ENCODE results near the gene TAF7.

The TAF7 gene

GRCh38 chr5:141320225-141321169 is at the start of gene TAF7:
Gene TAF7 (minus strand): TSS chr5:141320784. CDS start chr5:141320044, 740 bp downstream.
- Histone ChIP-seq H3K36me3 (peaks cover 45% of the 10 kb centered on the region), H3K4me2 (peak within 1 kb of the TSS; percentile 69), H3K27ac (peak within 1 kb of the TSS; percentile 93), H3K9me3 (peaks cover 87% of the 10 kb centered on the region), H3K9ac (peak within 1 kb of the TSS; percentile 91), H3K4me1 (peaks cover 6% of the 10 kb centered on the region; the same call in 1 of the 2 replicates), H4K20me1 (no peaks in the 10 kb centered on the region), H3K4me3 (peak within 1 kb of the TSS; percentile 76), H3K27me3 (no peaks in the 10 kb centered on the region)
- TF ChIP-seq Cebpa-rat (IDR thresholded peaks at IDR 0.05), result no peak

GRCh38 chr5:141366016-141366896 is 45.7 kb upstream of the TAF7 start:
- H3K4me3 ChIP-seq, result no peak overlapping the region
- H4K20me1 ChIP-seq, result no peaks in the 10 kb centered on the region
- TF ChIP-seq Cebpa-rat (IDR thresholded peaks at IDR 0.05), result no peak
- no peak overlapping the region for H3K27ac ChIP-seq
- H3K9ac ChIP-seq, result no peak overlapping the region
- H3K9me3 ChIP-seq, result peaks cover 71% of the 10 kb centered on the region
- H3K27me3 ChIP-seq, result no peaks in the 10 kb centered on the region
- H3K4me2 ChIP-seq, result no peak overlapping the region
- no peaks in the 10 kb centered on the region for H3K36me3 ChIP-seq
- H3K4me1 ChIP-seq, result no peaks in the 10 kb centered on the region

- Histone ChIP-seq H3K27me3 (no peaks in the 10 kb centered on the region), H3K36me3 (no peaks in the 10 kb centered on the region), H3K9me3 (peaks cover 74% of the 10 kb centered on the region), H3K27ac (no peak within 1 kb of the TSS), H4K20me1 (no peaks in the 10 kb centered on the region), H3K4me2 (no peak within 1 kb of the TSS), H3K4me3 (no peak within 1 kb of the TSS), H3K9ac (no peak within 1 kb of the TSS), H3K4me1 (no peaks in the 10 kb centered on the region)
- no peak for TF ChIP-seq Cebpa-rat (IDR thresholded peaks at IDR 0.05)
These were observed 43.5 kb upstream of the TAF7 start, which contains the start of gene PCDHGA5 for GRCh38 chr5:141363952-141364660. Gene PCDHGA5 (plus strand): TSS chr5:141364162. CDS start chr5:141364331, 169 bp downstream.

GRCh38 chr5:141362719-141363118 is 42.1 kb upstream of the TAF7 start:
- Histone ChIP-seq H3K4me2 (no peak overlapping the region), H4K20me1 (no peaks in the 10 kb centered on the region), H3K4me3 (no peak overlapping the region), H3K9me3 (peaks cover 74% of the 10 kb centered on the region), H3K27ac (no peak overlapping the region), H3K4me1 (no peaks in the 10 kb centered on the region), H3K36me3 (no peaks in the 10 kb centered on the region), H3K27me3 (no peaks in the 10 kb centered on the region), H3K9ac (no peak overlapping the region)
- TF ChIP-seq Cebpa-rat (IDR thresholded peaks at IDR 0.05), result no peak

GRCh38 chr5:141360685-141361084 is 40.1 kb upstream of the TAF7 start:
- no peaks in the 10 kb centered on the region for H3K27me3 ChIP-seq

GRCh38 chr5:141359790-141360426 is 39.3 kb upstream of the TAF7 start, which contains the start of gene PCDHGB2:
Gene PCDHGB2 (plus strand): TSS chr5:141359994. CDS start chr5:141360136, 142 bp downstream.
- no peak within 1 kb of the TSS for H3K9ac ChIP-seq
- H4K20me1 ChIP-seq, result no peaks in the 10 kb centered on the region
- H3K27me3 ChIP-seq, result no peaks in the 10 kb centered on the region
- H3K36me3 ChIP-seq, result no peaks in the 10 kb centered on the region
- no peak within 1 kb of the TSS for H3K4me2 ChIP-seq
- peaks cover 78% of the 10 kb centered on the region for H3K9me3 ChIP-seq
- H3K27ac ChIP-seq, result no peak within 1 kb of the TSS
- peak within 1 kb of the TSS; percentile 44 for H3K4me3 ChIP-seq
- no peak for TF ChIP-seq Cebpa-rat (IDR thresholded peaks at IDR 0.05)
- no peaks in the 10 kb centered on the region for H3K4me1 ChIP-seq

More at GRCh38 chr5:141360685-141361084, 40.1 kb upstream of the TAF7 start:
- no peaks in the 10 kb centered on the region for H4K20me1 ChIP-seq
- H3K9me3 ChIP-seq, result peaks cover 78% of the 10 kb centered on the region
- no peak overlapping the region for H3K4me3 ChIP-seq
- no peak overlapping the region for H3K27ac ChIP-seq
- TF ChIP-seq Cebpa-rat (IDR thresholded peaks at IDR 0.05), result no peak
- no peaks in the 10 kb centered on the region for H3K36me3 ChIP-seq
- H3K9ac ChIP-seq, result no peak overlapping the region
- no peak overlapping the region for H3K4me2 ChIP-seq
- no peaks in the 10 kb centered on the region for H3K4me1 ChIP-seq

GRCh38 chr5:141356950-141357349 is 36.4 kb upstream of the TAF7 start:
- Histone ChIP-seq H3K9me3 (peaks cover 67% of the 10 kb centered on the region), H3K36me3 (no peaks in the 10 kb centered on the region), H4K20me1 (no peaks in the 10 kb centered on the region), H3K4me1 (no peaks in the 10 kb centered on the region), H3K4me2 (no peak overlapping the region), H3K9ac (no peak overlapping the region), H3K4me3 (no peak overlapping the region), H3K27me3 (no peaks in the 10 kb centered on the region), H3K27ac (no peak overlapping the region)
- no peak for TF ChIP-seq Cebpa-rat (IDR thresholded peaks at IDR 0.05)

GRCh38 chr5:141356133-141356532 is 35.5 kb upstream of the TAF7 start:
- TF ChIP-seq Cebpa-rat (IDR thresholded peaks at IDR 0.05), result no peak
- H3K4me3 ChIP-seq, result no peak overlapping the region
- H3K36me3 ChIP-seq, result no peaks in the 10 kb centered on the region
- no peaks in the 10 kb centered on the region for H4K20me1 ChIP-seq
- no peaks in the 10 kb centered on the region for H3K27me3 ChIP-seq
- H3K27ac ChIP-seq, result no peak overlapping the region
- no peaks in the 10 kb centered on the region for H3K4me1 ChIP-seq
- peaks cover 67% of the 10 kb centered on the region for H3K9me3 ChIP-seq
- H3K9ac ChIP-seq, result no peak overlapping the region
- no peak overlapping the region for H3K4me2 ChIP-seq

GRCh38 chr5:141355641-141356040 is 35.1 kb upstream of the TAF7 start:
- Histone ChIP-seq H4K20me1 (no peaks in the 10 kb centered on the region), H3K4me3 (no peak overlapping the region), H3K9me3 (peaks cover 67% of the 10 kb centered on the region), H3K36me3 (no peaks in the 10 kb centered on the region), H3K27me3 (no peaks in the 10 kb centered on the region), H3K4me1 (no peaks in the 10 kb centered on the region), H3K27ac (no peak overlapping the region), H3K9ac (no peak overlapping the region), H3K4me2 (no peak overlapping the region)
- TF ChIP-seq Cebpa-rat (IDR thresholded peaks at IDR 0.05), result no peak
